ENCODE measurements around the gene ZRANB3.
"Not testable (repeated sequence)": the region's sequence is repeated elsewhere in the genome, so short reads cannot be mapped to it uniquely, and the experiment has no call there.

The ZRANB3 gene

GRCh38 chr2:135530313-135531230 is at the start of gene ZRANB3:
TSS of gene ZRANB3 (minus strand) at chr2:135531218.
- DNase-seq, result peak; percentile 100

- DNase-seq, result peak; percentile 34 to 39
These were observed 42.6 kb upstream of the ZRANB3 start for GRCh38 chr2:135573620-135574019.

GRCh38 chr2:135570884-135571283 is 39.9 kb upstream of the ZRANB3 start:
- no peak for DNase-seq

GRCh38 chr2:135563793-135564192 is 32.8 kb upstream of the ZRANB3 start:
- DNase-seq, result peak in 1 of 2 experiments; percentile 34

GRCh38 chr2:135561925-135562324 is 30.9 kb upstream of the ZRANB3 start:
- DNase-seq, result no peak

GRCh38 chr2:135557530-135557929 is 26.5 kb upstream of the ZRANB3 start:
- DNase-seq, result no peak

GRCh38 chr2:135555311-135555710 is 24.3 kb upstream of the ZRANB3 start:
- DNase-seq, result no peak

GRCh38 chr2:135552887-135553286 is 21.9 kb upstream of the ZRANB3 start:
- no peak for DNase-seq

- DNase-seq, result no peak
These were observed 20.3 kb upstream of the ZRANB3 start for GRCh38 chr2:135551356-135551755.

- DNase-seq, result no peak
These were observed 16.3 kb upstream of the ZRANB3 start for GRCh38 chr2:135547311-135547710.

GRCh38 chr2:135546436-135546835 is 15.4 kb upstream of the ZRANB3 start:
- no peak for DNase-seq

GRCh38 chr2:135533545-135533944 is 2.5 kb upstream of the ZRANB3 start:
- DNase-seq, result not testable (repeated sequence)

GRCh38 chr2:135532581-135532980 is 1.6 kb upstream of the ZRANB3 start:
- DNase-seq, result no peak

- DNase-seq, result peak; percentile 100
These were observed 496 bp upstream of the ZRANB3 start, which contains the start of gene R3HDM1 for GRCh38 chr2:135531231-135532197. TSS of gene R3HDM1 (plus strand) at chr2:135531484. CDS start at chr2:135604846, 73,362 bp downstream.

GRCh38 chr2:135528006-135528405 is 3.0 kb downstream of the ZRANB3 start:
- DNase-seq, result no peak

GRCh38 chr2:135525786-135526185 is 5.2 kb downstream of the ZRANB3 start:
- no peak for DNase-seq

GRCh38 chr2:135512099-135512498 is 18.9 kb downstream of the ZRANB3 start:
- DNase-seq, result no peak

- no peak for DNase-seq
These were observed 20.4 kb downstream of the ZRANB3 start for GRCh38 chr2:135510577-135510976.

GRCh38 chr2:135504811-135505210 is 26.2 kb downstream of the ZRANB3 start:
- DNase-seq, result no peak

- not testable (repeated sequence) for DNase-seq
These were observed 32.4 kb downstream of the ZRANB3 start for GRCh38 chr2:135498588-135498987.

- DNase-seq, result no peak
These were observed 36.1 kb downstream of the ZRANB3 start for GRCh38 chr2:135494917-135495316.

- DNase-seq, result no peak
These were observed 36.5 kb downstream of the ZRANB3 start for GRCh38 chr2:135494503-135494902.

GRCh38 chr2:135490376-135490775 is 40.6 kb downstream of the ZRANB3 start:
- DNase-seq, result no peak

All from Kasumi-1 (cell line).